GM21447 (cell line): ENCODE measurements around the gene EGFR.

ENCODE experiments used
- ATAC-seq: cut with Tn5 transposase; IDR thresholded peaks from one replicate; pipeline ENCODE4 v1.9.1; 2021; ENCODE audit not compliant: unreplicated experiment

EGFR gene

DNA sequence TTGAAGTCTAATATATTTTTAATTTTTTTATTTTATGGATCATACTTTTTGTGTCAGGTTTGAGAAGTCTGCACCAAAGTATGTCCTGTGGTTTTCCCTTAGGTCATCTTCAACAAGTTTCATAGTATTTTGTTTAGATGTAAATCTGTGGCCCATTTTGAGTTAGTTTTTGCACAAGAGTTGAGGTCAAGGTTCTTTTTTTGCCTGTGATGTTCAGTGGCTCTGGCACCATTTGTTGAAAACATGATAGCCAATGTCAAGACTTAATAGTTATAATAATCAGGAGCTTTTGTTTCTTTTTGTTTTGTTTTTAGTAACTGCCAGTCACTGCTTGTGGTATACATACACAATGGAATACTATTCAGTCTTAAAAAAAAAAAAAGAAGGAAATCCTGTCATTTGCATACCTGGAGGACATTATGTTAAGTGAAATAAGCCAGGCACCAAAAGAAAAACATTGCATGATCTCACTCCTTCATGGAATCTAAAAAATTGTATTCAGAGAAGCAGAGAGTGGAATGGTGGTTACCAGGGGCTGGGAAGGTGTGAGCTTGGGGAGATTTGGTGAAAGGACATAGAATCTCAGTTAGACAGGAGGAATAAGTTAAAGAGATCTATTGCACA is 61.3 kb downstream of the EGFR start:
- ATAC-seq: no peak

GRCh38 chr7:55081068-55081467 is 62.3 kb downstream of the EGFR start:
- ATAC-seq: no peak

DNA sequence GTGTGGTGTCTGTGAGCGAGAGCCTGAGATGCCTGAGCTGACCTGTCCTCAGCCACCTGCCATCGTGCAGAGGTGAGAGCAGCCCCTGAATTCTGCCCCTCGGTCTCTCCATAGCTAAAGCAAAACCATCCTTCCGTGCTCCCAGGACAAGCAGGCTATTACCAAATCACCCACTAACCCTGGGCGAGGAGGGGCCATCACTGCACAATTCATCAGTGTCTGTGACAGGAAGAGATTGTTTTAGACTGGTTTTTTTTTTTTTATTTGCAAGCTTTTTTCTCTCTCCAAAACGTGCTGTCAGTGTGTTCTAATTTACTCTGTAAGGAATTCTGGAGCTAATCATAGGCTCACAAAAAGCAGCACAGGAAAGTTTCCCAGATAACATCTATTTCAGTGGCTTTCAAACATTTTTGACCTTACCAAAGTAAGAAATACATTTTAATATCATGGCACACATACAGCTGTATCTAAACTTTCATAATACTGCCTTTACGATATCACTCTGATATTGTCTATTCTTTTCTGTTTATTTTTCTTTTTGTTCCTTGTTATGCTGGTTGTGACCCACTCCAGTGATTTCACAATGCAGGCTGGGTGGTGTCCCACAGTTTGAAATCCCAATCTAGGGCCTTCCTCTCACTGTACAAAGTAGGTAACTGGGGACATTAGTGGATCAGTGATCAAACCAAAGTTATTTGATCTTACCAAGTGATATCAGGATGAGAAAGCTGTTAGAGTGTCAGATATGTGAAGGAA is 62.8 kb downstream of the EGFR start:
- no peak for ATAC-seq

- no peak for ATAC-seq
Measured at GRCh38 chr7:55082228-55082603, 63.4 kb downstream of the EGFR start.

GRCh38 chr7:55083206-55083605 is 64.4 kb downstream of the EGFR start:
- ATAC-seq: no peak

DNA sequence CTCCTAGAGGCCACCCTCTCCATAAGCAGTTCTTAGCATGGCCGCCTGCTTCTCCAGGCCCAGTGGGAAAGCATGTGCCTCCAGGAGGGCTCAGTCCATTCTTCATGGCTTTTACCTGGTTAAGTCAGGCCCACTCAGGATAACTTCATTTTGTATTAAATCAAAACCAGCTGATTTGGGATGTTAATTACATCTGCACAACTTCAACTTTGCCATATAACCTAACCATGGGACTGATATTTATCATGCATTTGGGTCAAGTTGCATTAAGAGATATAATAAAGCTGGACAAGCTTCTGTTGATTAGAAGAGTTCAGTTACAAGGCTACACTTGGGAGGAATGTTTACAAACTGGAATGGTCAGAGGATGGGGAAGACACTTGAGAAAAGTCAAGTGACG is 65.5 kb downstream of the EGFR start:
- ATAC-seq: no peak

- no peak for ATAC-seq
Measured at GRCh38 chr7:55085511-55086412, 66.9 kb downstream of the EGFR start.

DNA sequence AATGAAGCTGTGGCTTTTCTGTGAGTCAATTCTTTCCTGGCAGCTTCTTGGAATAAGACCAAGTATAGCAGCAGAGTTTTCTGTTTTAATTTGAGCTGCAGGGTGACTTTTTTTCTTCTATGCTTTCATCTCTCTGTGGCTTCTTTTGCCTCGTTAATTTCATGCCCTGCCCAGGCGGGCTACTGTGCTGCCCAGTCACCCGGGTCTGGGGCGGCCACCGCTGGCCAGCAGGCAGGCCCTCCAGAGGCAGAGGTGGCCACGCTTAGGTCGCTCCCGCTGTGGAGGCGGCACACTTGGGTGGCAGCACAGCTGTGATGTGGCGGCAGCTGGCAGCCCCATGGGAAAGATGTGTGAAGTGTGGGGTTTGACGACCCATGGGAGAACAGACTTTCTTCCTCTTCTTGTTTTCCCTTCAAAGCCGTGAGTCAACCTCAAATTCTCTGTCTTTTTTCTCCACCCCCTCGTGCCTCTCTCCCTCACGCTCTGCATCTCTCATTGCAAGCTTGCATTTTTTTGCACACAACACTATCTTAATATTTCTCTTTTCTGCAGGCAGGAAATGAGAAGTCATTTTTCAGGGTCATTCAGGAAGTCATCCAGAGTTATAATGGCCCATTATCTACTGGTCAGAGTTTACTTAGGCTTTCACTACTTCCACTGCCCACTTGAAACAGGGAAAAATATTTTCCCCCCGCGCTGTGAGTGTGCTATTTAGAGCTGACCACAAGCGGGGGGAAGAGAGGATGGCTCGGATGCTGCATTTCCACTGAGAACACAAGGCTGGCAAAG is 67.8 kb downstream of the EGFR start:
- ATAC-seq: peak; percentile 80

GRCh38 chr7:55087521-55087961 is 68.7 kb downstream of the EGFR start:
- no peak for ATAC-seq

DNA sequence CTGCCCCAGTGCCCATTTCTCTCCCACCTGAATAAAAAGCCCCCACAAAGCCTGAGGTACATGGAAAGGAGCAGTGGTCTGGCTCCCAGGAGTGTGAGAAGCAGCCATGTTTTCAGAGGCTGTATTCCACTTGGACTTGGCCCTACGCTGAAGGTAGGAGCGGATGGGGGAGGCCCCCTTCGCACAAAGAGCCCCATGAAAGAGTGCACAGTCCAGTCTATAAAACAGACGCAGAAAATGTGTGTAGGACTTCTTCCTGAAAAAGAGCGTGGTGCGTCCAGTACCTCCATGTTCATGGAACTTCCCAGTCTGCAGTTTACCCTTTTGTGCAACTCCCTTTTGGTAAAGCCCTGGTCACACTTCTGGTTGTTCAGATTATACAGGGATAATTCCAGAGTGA is 69.3 kb downstream of the EGFR start:
- no peak for ATAC-seq

GRCh38 chr7:55088620-55089019 is 69.8 kb downstream of the EGFR start:
- ATAC-seq: no peak

DNA sequence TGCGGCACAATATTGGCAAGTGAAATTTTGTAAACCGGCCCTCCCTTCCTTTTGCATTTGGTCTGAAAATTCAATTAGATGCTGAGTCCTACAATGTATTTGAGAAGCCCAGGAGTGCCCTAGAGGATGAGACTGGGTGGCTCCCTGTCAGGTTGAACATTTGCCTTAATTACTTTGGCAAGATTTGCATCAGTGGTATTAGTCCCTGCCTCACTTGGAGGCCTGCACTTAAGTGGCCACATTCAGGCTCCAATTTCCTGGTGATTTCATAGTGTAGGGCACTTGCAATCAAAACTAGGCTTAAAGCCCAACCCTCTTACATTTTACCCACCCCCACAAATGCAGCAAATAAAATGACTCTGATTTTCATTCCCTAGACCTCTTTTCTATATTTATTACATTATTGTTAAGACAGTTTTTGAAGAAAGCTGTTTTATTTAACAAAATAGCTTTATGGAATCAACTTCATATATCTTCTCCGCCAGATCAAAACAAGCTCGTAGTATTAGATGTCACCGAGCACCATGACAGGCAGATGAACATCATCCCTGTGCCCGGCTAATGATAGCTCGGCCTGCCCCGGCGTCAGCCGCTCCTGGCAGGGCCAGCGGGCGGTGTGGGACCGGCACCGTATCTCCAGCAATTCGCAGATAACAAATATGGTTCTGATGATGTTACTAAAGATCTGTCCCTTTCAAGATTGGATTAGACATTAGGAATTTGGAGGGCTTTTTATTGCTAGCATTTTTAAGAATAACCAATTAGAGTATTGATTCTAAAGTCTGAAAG is 73.6 kb downstream of the EGFR start:
- no peak for ATAC-seq

GRCh38 chr7:55092975-55093373 is 74.2 kb downstream of the EGFR start:
- no peak for ATAC-seq

- no peak for ATAC-seq
Measured at GRCh38 chr7:55093674-55094073, 74.9 kb downstream of the EGFR start.

DNA sequence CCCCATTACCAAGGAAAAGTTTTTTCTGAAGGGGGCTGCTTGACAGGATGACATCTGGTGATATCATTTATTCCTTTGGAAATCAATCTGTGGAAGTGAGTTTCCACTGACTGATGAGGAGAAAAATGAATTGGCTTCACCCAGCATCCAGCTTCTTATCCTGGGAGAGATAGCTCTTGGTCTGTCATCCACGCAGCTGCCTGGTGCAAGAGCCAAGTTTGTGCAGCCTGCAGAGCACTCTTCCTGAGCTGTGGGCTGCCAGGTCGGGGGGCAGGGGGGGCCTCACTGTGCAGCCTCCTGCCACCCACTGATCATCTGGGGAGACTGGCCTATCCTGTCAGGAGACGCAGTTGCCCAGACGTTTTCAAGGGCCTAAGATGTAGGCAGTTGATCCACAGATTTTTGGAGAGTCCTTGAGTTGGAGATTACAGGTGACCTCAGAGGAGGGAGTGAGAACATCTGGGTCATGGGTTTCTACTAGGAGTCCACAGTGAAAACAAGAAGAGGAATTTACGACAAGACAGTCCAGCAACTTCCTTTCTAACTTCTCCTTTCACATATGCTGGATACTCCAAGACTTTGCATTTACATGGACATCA is 75.4 kb downstream of the EGFR start:
- no peak for ATAC-seq

DNA sequence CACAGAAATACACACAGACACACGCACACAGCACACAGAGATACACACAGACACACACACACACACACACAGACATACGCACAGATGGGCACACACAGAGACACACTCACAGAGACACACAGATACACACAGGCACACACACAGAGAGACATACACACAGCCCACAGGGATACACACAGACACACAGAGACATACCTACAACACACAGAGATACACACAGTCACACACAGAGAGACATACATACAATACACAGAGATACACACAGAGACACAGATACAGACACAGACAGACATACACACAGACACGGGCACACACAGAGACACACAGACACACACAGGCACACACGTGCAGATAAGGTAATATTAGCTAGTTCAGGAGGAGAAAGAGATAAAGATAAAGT is 76.9 kb downstream of the EGFR start:
- ATAC-seq: no peak

- no peak for ATAC-seq
Measured at GRCh38 chr7:55096323-55096722, 77.5 kb downstream of the EGFR start.

DNA sequence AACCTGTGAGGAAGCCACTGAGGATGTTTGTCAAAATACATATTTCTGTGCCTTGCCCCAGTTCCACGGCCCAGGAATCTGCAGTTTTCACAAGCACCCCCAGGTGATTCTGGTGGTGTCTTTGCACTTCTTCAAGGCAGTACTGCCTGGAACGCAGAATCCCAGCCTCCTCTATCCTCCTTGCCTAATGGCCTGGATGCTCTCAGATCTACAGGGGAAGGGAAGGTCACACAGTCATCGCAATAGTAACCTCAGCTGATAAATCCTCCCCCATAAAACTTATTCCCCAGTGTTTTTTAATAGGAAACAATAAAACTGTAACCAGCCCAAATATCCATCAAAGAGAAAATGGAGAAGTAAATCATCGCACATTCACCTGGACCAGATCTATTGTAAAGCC is 78.3 kb downstream of the EGFR start:
- ATAC-seq: no peak

DNA sequence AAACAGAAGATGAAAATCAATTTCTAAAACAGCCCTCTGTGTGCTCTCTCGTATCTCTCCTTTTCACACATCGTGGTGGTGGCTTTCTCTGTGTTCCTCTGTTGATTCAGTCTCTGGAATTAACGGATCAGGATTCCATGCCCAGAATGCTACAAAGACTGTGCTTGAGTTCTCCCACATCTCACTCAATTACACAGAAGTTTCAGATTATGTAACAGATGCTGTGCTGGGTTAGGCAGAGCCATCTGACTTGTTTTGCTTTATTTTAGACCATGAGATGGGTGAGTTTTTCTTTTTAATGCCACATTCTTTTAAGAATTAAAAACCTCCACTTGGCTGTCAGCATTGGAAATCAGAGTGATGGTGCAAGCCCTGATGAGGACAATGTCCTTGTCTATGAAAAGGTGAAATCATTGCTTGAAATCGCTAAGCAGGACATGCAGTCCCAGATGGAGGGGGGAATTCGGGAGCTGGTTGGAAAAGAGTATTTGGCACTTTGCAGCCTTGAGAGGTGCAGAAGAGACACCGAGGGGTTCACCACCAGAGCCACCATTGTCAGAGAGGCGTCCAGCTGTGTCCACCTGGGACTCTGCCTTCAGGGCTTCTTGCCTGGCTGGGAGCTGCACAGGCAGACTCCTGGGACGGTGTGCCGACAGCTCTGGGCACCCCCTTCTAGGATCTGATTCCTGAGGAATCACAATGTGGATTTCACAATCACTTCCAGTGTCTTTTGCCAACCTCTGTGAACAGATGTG is 80.4 kb downstream of the EGFR start:
- no peak for ATAC-seq
